ENCODE data around the gene TEX2.
A peak's percentile ranks its signal among the peaks of the same experiment; 100 is the strongest.

The TEX2 gene

DNA sequence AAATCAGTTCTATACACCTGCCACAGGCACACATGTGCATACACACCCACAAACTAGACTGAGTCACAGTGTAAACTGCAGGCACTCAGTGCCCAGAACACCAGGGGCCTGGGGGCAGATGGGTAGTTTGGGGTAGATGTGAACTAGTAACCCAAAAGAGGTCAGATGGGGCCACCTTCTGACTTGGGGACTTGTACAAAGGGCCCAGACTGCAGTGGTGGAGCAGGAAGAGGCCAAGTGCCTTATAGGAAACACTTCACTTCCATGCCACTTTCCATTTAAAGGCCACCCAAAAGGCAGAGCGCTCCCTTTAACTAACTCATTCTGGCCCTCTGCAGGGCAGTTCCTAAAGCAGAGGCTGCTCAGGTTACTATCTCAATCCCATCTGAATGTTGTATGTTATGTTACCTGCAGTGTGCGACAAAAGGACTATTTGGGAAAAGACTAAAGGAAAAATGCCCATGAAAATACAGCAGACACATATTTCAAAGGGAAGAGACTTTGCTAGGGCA is 105.3 kb downstream of the TEX2 start:
- no peak for DNase-seq

GRCh38 chr17:64156670-64157069 is 106.4 kb downstream of the TEX2 start:
- DNase-seq = no peak

GRCh38 chr17:64155751-64156544 is 107.1 kb downstream of the TEX2 start:
- no peak for DNase-seq

DNA sequence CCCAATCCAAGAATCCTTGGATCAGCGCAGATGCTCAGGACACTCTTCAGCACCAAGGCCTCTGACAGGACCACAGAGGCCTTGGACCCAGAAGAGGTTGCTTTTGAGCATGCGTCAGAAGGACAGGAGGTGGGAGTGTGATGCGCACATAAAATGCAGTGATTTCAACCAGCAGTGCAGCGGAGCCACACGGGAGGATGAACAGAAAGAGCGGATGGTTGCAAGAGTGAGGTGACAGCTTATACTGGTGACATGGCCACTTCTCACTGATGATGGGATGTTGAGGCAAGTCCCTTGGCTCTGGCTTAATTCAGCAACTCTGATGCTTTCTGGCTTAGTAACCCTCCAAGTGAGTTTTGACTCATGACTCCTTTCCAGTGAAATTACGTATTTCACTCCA is 107.9 kb downstream of the TEX2 start:
- peak; percentile 29 for DNase-seq

DNA sequence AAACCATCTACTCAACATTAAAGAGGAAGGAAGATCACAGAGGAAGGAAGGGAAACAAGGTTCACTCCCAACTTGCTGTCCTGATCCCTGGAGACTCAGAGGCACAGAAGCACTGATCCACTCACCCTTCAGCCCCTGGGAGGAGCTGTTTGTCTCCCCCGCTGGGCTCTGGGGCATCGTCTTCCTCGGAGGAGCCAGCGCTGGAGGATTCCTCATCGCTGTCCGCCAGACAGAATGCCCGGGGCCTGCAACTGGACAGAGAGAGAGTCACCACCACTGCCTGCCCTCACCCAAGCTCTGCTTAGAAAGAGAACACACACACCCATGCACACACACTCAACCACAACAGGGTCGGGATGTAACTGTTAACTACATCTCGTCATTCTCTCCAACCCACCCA is 108.3 kb downstream of the TEX2 start:
- DNase-seq = no peak

DNA sequence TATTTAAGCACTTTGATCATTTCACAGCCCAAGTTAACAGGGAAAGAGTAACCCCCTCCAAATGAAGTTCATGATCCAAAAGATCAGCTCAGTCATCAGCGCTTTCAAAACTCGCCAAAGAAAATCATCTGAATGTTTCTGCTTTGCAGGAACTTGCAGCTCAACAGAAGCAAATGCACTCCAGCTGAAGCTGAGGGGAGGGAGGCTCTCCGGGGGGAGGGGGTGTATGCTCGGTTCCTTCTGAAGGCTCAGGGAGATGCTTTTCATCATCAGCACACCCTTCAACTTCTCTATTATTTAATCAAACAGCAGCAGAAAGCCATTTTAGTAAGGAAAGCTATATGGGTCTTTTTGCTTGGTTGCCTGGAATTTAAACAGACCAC is 108.8 kb downstream of the TEX2 start:
- DNase-seq = no peak

DNA sequence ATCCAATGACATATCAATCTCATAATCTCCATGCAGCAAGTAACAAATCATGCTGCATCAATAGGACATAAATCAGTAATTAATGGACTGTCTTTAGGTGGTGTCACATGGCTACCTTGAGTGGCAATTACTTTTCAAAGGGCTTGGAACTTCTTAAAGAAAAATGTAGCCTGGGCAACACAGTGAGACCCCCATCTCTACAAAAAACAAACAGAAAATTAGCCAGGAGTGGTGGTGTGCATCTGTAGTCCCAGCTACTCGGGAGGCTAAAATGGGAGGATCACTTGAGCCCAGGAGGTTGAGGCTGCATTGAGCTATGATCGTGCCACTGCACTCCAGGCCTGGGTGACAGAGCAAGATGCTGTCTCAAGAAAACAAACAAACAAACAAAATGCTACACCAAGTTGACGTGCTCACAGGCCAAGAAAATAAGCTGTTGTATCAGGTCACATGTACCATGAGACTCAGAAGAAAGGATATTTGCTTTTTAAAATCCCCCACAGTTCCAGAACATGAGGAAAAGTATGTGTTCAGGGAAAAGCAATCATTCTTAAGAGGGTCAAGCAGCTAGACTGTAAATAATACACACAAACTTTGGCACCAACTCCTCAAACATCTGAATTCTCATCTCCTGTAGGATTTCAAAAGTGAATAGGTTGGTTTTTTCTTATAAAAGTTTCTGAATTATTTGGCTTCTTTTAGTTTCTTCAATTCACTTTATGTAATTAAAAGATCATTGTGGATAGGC is 109.3 kb downstream of the TEX2 start:
- DNase-seq = no peak

GRCh38 chr17:64152428-64153125 is 110.5 kb downstream of the TEX2 start:
- no peak for DNase-seq

DNA sequence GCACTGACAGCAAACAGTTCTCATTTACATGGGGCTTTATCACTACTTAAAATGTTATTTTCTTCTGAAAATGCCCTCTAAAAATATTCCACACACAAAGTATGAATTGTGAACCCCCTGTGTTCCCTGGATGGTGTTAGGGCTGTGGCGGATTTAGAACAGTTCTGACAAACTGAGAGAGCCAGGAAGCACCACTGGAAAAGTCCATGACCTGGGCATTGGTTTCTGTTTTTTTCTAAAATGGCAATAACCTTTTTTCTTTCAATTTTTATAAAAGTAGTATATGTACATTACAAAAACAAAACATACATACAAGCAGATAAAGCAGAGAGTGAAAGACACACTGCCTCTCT is 112.1 kb downstream of the TEX2 start:
- DNase-seq = no peak

DNA sequence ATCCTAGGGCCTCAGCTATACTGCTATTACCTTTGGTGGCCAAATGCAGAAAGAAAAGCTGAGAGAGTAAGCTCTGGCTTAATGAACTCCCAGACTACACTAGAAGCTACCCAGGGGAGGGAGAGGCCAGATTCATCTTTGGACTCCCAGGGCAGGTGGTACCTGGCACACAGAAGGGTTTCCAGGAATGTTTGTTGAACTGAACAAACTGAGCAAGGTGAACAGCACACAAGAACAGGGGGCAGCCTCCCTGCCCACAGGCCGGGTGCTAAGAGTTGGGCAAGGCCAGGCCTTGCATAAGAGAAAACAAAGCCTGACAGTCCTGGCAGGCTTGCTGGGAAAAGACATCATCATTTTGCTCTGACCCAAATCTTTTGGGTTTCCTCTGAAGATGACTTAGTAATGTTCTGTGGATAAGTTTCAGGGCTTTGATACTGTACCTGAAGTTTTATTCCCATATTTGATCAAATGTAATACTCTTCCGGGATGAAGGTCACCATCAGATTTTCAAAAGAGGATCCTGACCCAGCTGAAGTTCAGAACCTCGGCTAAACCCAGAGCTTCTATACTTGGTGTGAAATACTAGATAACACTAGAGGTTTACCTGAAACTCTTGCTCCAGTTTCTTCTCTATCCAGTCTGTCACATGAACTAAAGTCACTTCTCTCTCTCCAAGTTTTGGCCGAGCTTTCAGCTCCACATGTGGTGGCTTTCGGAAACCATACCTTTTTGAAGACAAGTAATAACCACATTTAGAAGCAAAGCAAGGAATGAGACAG is 112.6 kb downstream of the TEX2 start:
- DNase-seq = no peak

DNA sequence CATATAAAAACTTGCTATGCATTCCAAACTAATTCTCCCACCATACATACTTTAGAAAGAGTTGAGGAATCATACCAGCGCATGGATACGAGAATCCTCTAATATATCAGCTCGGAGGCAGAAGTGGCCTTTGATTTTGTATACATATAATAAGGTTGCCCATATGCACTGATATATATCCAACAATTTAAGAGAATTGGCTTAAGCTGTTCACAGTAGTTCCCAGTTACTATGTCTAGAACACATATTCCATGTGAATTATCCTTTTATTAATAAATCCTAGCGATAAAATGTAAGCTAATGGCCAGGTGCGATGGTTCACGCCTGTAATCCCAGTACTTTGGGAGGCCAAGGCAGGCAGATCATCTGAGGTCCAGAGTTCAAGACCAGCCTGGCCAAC is 113.9 kb downstream of the TEX2 start:
- no peak for DNase-seq

DNA sequence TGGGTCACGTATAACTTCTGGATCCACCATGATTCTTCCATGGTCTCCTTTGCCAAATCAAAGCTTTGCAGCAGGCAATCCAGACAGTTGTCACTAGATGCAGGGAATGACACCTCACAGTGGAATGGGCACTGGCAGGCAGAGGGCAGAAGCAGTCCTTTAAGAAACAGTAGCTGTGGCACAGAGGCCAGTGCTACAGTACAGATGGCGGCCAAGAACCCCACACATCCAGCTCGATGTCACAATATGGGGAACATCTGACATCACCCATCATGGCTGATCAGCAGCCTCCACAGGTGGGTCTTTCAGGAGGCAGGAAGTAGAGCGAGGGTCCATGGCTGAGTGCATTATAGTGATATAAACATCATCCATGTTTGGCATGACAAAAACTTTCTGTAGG is 114.4 kb downstream of the TEX2 start:
- peak; percentile 33 for DNase-seq

DNA sequence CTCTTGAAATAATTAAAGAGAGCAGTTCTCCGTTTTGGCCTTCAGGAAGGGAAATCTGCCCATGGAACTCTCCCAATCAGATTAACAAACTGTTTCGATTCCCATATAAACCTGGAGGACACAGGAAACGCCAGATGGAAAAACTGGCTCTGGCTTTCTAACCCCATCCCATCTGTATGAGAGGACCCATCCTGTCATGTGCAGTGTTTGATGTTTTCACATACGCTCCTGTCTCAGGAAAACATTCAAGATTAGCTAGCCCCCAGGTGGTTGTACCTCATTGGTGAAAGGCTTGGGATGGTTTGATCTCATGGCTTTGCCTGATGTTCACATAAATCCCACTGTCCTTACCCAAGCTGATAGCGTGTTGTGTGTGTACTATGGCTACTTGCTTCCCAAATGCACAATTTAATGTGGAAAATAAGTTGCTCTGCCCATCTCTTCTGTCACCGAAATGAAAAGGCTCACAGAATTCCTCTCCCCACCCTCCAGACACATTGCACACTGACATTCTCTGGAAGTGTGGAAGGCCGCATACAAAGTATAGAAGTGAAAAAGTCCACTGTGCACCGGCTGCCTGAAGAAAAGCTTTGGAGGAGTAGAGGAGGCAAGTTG is 114.9 kb downstream of the TEX2 start:
- peak; percentile 33 for DNase-seq

- peak; percentile 61 for DNase-seq
Measured at GRCh38 chr17:64147110-64148016, 115.7 kb downstream of the TEX2 start.

DNA sequence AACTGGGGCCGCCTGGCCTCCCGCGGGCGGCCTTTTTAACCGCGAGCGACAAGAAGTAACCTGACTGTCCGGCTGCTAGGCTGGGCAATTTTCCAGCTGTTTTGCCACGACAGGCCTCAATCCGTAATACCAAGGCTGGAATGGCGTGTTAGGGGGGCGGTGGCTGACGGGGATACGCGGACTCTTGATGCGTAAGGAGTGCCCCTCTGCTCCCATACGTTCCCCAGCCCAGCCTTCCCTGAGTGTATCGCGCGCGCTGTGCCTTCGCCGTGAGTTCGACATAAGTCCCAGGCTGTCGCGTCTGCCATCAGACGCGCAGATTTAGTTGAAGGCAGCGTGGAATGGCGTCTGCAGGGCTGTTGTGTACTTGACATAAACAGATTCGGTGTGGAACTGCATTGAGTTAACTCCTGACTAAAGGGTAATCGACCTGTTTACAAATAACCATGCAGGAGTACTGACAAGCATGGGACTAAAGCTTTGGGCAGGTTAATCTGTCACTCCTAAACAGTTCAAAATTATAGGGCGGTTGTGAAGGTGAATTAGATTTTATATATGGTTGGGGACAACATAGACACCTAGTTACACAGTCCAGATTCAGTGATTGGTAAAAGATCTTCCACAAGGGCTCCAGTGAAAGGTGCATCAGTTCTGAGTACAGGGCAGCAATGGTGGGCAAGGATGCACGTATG is 116.5 kb downstream of the TEX2 start:
- peak; percentile 58 for DNase-seq

GRCh38 chr17:64145751-64146417 is 117.2 kb downstream of the TEX2 start:
- DNase-seq = peak; percentile 98

- DNase-seq = no peak
Measured at GRCh38 chr17:64145375-64145750, 117.7 kb downstream of the TEX2 start.

DNA sequence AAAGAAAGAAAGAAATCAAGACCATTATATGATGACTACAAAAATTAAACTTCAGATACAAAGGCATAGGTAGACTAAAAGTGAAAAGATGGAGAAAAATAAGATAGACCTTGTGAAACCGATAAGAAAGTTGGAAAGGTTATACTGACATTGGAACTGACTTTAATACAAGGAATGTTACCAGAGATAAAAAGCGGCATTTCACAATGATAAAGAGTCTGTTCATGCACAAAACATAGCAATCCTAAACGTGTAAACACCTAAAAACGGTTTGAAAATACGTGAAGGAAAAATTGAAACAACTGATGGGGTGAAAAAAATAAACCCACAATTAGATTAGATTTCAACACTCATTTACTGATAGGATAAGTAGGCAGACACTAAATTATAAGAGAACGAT is 123.5 kb downstream of the TEX2 start:
- no peak for DNase-seq

DNA sequence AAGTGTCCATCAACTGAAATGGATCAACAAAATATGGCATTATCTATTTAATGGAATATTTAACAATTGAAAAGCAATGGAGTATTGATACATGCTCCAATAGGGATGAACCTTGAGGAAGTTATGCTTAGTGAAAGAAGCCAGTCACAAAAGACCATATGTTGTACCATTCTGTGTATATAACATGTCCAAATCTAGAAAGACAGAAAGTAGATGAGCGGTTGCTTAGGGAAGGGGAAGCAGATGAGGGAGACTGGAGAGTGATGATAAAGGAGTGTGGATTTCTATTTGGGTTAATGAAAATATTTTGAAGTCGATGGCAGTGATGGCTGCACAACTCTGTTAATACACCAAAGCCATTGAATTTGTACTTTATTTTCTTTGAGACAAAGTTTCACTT is 124.6 kb downstream of the TEX2 start:
- no peak for DNase-seq

DNA sequence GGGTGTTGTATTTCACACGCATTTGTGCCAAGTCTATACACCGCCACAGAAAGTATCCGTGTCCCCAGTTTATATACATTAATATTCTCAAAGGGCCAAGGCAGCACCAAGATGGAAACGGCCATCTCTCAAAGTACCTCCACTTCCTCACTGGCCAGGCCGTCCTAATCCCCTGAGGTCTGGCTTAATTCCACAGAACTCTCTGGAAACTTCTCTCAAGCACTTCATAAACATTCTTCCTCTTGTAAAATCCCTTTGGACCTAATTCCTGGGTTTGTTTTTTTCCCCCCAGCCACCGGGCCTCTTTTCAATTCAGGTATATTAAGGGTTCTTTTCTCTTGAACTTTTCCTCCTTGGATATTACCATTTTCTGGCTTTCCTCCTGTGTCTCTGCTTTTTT is 128.1 kb downstream of the TEX2 start:
- DNase-seq = no peak

All from activated CD4-positive, alpha-beta T cell treated with anti-CD3 and anti-CD28 coated beads, Interleukin-2, Interleukin-6, amounts not matched to agents 100 ng/mL and 50 ng/mL, durations not matched to agents 16 hours and 8 hours (primary cell).